ENCODE measurements around the gene MCFD2. TPM values are rescaled to one million over a fixed set of nuclear protein-coding genes. Genes with fewer than 3 reads are reported as not detected.

Gene MCFD2
- total and polyA plus RNA-seq, 4 donors: 50.1 to 165 (median 87.5) TPM

GRCh38 chr2:46874236-46874929 lies 41.2 kb downstream of the MCFD2 start:
- Histone ChIP-seq H3K36me3 (ENCODE audit: control insufficient read depth in 1 of 2, insufficient read depth in 2 of 2, low read length in 1 of 2) (no peaks in the 10 kb centered on the region), H3K27me3 (ENCODE audit: control insufficient read depth in 1 of 2, insufficient read depth in 2 of 2, low read length in 1 of 2) (no peaks in the 10 kb centered on the region), H3K4me1 (ENCODE audit: control insufficient read depth in 1 of 2, insufficient read depth in 2 of 2, low read length in 2 of 2) (no peaks in the 10 kb centered on the region), H3K27ac (ENCODE audit: low read depth in 1 of 2, low read length in 2 of 2) (no peak overlapping the region), H3K4me3 (ENCODE audit: low read length in 2 of 2) (no peak overlapping the region), H3K9me3 (ENCODE audit: control insufficient read depth, low read length) (no peaks in the 10 kb centered on the region)
- DNase-seq (peak in 1 of 2 donors; percentile 40), ATAC-seq (ENCODE audit: low FRiP score) (no peak)
- 91 to 95% methylated on average over 10 of the region's 10 CpGs for WGBS, 2 donors
- intact Hi-C loops (cut with DNase I): no loop called here

GRCh38 chr2:46873604-46874068 lies 42.0 kb downstream of the MCFD2 start:
- H3K27ac ChIP-seq (ENCODE audit: low read depth in 1 of 2, low read length in 2 of 2): no peak overlapping the region
- no peak overlapping the region for H3K4me3 ChIP-seq (ENCODE audit: low read length in 2 of 2)
- DNase-seq (peak; percentile 83 to 84), ATAC-seq (ENCODE audit: low FRiP score) (peak; percentile 78)
- no peaks in the 10 kb centered on the region for H3K36me3 ChIP-seq (ENCODE audit: control insufficient read depth in 1 of 2, insufficient read depth in 2 of 2, low read length in 1 of 2)
- H3K9me3 ChIP-seq (ENCODE audit: control insufficient read depth, low read length): no peaks in the 10 kb centered on the region
- H3K27me3 ChIP-seq (ENCODE audit: control insufficient read depth in 1 of 2, insufficient read depth in 2 of 2, low read length in 1 of 2): no peaks in the 10 kb centered on the region
- intact Hi-C loops (cut with DNase I): no loop called here
- H3K4me1 ChIP-seq (ENCODE audit: control insufficient read depth in 1 of 2, insufficient read depth in 2 of 2, low read length in 2 of 2): no peaks in the 10 kb centered on the region
- WGBS, 2 donors: 45 to 58% methylated on average over 5 of the region's 5 CpGs

- ATAC-seq (ENCODE audit: low FRiP score): no peak
- intact Hi-C loops (cut with DNase I): no loop called here
- H3K4me1 ChIP-seq (ENCODE audit: control insufficient read depth in 1 of 2, insufficient read depth in 2 of 2, low read length in 2 of 2): no peaks in the 10 kb centered on the region
- H3K9me3 ChIP-seq (ENCODE audit: control insufficient read depth, low read length): no peaks in the 10 kb centered on the region
- H3K36me3 ChIP-seq (ENCODE audit: control insufficient read depth in 1 of 2, insufficient read depth in 2 of 2, low read length in 1 of 2): no peaks in the 10 kb centered on the region
- no peak overlapping the region for H3K27ac ChIP-seq (ENCODE audit: low read depth in 1 of 2, low read length in 2 of 2)
- no peaks in the 10 kb centered on the region for H3K27me3 ChIP-seq (ENCODE audit: control insufficient read depth in 1 of 2, insufficient read depth in 2 of 2, low read length in 1 of 2)
- WGBS, 2 donors: 97 to 98% methylated on average over 4 of the region's 4 CpGs
- no peak overlapping the region for H3K4me3 ChIP-seq (ENCODE audit: low read length in 2 of 2)
- DNase-seq: no peak
Observed at GRCh38 chr2:46872902-46873603, 42.6 kb downstream of the MCFD2 start.

GRCh38 chr2:46871976-46872381 lies 43.6 kb downstream of the MCFD2 start:
- H3K36me3 ChIP-seq (ENCODE audit: control insufficient read depth in 1 of 2, insufficient read depth in 2 of 2, low read length in 1 of 2): no peaks in the 10 kb centered on the region
- H3K4me1 ChIP-seq (ENCODE audit: control insufficient read depth in 1 of 2, insufficient read depth in 2 of 2, low read length in 2 of 2): no peaks in the 10 kb centered on the region
- H3K9me3 ChIP-seq (ENCODE audit: control insufficient read depth, low read length): no peaks in the 10 kb centered on the region
- intact Hi-C loops (cut with DNase I): no loop called here
- 97 to 98% methylated on average over 6 of the region's 6 CpGs for WGBS, 2 donors
- H3K27ac ChIP-seq (ENCODE audit: low read depth in 1 of 2, low read length in 2 of 2): no peak overlapping the region
- ATAC-seq (ENCODE audit: low FRiP score) (no peak), DNase-seq (peak in 1 of 2 donors; percentile 30)
- H3K27me3 ChIP-seq (ENCODE audit: control insufficient read depth in 1 of 2, insufficient read depth in 2 of 2, low read length in 1 of 2): no peaks in the 10 kb centered on the region
- no peak overlapping the region for H3K4me3 ChIP-seq (ENCODE audit: low read length in 2 of 2)

- Histone ChIP-seq H3K9me3 (ENCODE audit: control insufficient read depth, low read length) (no peaks in the 10 kb centered on the region), H3K36me3 (ENCODE audit: control insufficient read depth in 1 of 2, insufficient read depth in 2 of 2, low read length in 1 of 2) (no peaks in the 10 kb centered on the region), H3K4me3 (ENCODE audit: low read length in 2 of 2) (no peak overlapping the region), H3K27me3 (ENCODE audit: control insufficient read depth in 1 of 2, insufficient read depth in 2 of 2, low read length in 1 of 2) (no peaks in the 10 kb centered on the region), H3K4me1 (ENCODE audit: control insufficient read depth in 1 of 2, insufficient read depth in 2 of 2, low read length in 2 of 2) (no peaks in the 10 kb centered on the region), H3K27ac (ENCODE audit: low read depth in 1 of 2, low read length in 2 of 2) (no peak overlapping the region)
- DNase-seq (peak in 1 of 2 donors; percentile 62), ATAC-seq (ENCODE audit: low FRiP score) (no peak)
- intact Hi-C loops (cut with DNase I): no loop called here
- WGBS, 2 donors: 91 to 94% methylated on average over 8 of the region's 8 CpGs
Observed at GRCh38 chr2:46870051-46870839, 45.4 kb downstream of the MCFD2 start.

GRCh38 chr2:46869621-46870020 lies 46.0 kb downstream of the MCFD2 start:
- Histone ChIP-seq H3K4me3 (ENCODE audit: low read length in 2 of 2) (no peak overlapping the region), H3K36me3 (ENCODE audit: control insufficient read depth in 1 of 2, insufficient read depth in 2 of 2, low read length in 1 of 2) (no peaks in the 10 kb centered on the region), H3K27me3 (ENCODE audit: control insufficient read depth in 1 of 2, insufficient read depth in 2 of 2, low read length in 1 of 2) (no peaks in the 10 kb centered on the region), H3K4me1 (ENCODE audit: control insufficient read depth in 1 of 2, insufficient read depth in 2 of 2, low read length in 2 of 2) (no peaks in the 10 kb centered on the region), H3K9me3 (ENCODE audit: control insufficient read depth, low read length) (no peaks in the 10 kb centered on the region), H3K27ac (ENCODE audit: low read depth in 1 of 2, low read length in 2 of 2) (no peak overlapping the region)
- ATAC-seq (ENCODE audit: low FRiP score) (no peak), DNase-seq (peak in 1 of 2 donors; percentile 57)
- 67 to 72% methylated on average over 3 of the region's 3 CpGs for WGBS, 2 donors
- intact Hi-C loops (cut with DNase I): no loop called here

GRCh38 chr2:46866770-46867246 lies 48.8 kb downstream of the MCFD2 start:
- ATAC-seq (ENCODE audit: low FRiP score) (peak; percentile 22), DNase-seq (no peak)
- Histone ChIP-seq H3K4me1 (ENCODE audit: control insufficient read depth in 1 of 2, insufficient read depth in 2 of 2, low read length in 2 of 2) (no peaks in the 10 kb centered on the region), H3K27ac (ENCODE audit: low read depth in 1 of 2, low read length in 2 of 2) (no peak overlapping the region), H3K9me3 (ENCODE audit: control insufficient read depth, low read length) (no peaks in the 10 kb centered on the region), H3K36me3 (ENCODE audit: control insufficient read depth in 1 of 2, insufficient read depth in 2 of 2, low read length in 1 of 2) (no peaks in the 10 kb centered on the region), H3K4me3 (ENCODE audit: low read length in 2 of 2) (no peak overlapping the region), H3K27me3 (ENCODE audit: control insufficient read depth in 1 of 2, insufficient read depth in 2 of 2, low read length in 1 of 2) (no peaks in the 10 kb centered on the region)
- intact Hi-C loops (cut with DNase I): no loop called here
- WGBS, 2 donors: 85 to 93% methylated on average over 11 of the region's 11 CpGs

GRCh38 chr2:46865181-46865970 lies 50.2 kb downstream of the MCFD2 start:
- H3K4me3 ChIP-seq (ENCODE audit: low read length in 2 of 2): no peak overlapping the region
- no peak for ATAC-seq (ENCODE audit: low FRiP score)
- intact Hi-C loops (cut with DNase I): no loop called here
- no peak overlapping the region for H3K27ac ChIP-seq (ENCODE audit: low read depth in 1 of 2, low read length in 2 of 2)
- no peaks in the 10 kb centered on the region for H3K27me3 ChIP-seq (ENCODE audit: control insufficient read depth in 1 of 2, insufficient read depth in 2 of 2, low read length in 1 of 2)
- H3K36me3 ChIP-seq (ENCODE audit: control insufficient read depth in 1 of 2, insufficient read depth in 2 of 2, low read length in 1 of 2): no peaks in the 10 kb centered on the region
- no peak for DNase-seq
- no peaks in the 10 kb centered on the region for H3K9me3 ChIP-seq (ENCODE audit: control insufficient read depth, low read length)
- H3K4me1 ChIP-seq (ENCODE audit: control insufficient read depth in 1 of 2, insufficient read depth in 2 of 2, low read length in 2 of 2): no peaks in the 10 kb centered on the region
- 83 to 97% methylated on average over 7 of the region's 7 CpGs for WGBS, 2 donors

All from aorta (tissue), 5 donors.